GM23338 (cell line): ENCODE measurements around the gene ANKRD17. TPM values are rescaled to one million over a fixed set of nuclear protein-coding genes. Genes with fewer than 3 reads are reported as not detected.

ENCODE experiments used
- ATAC-seq: fragments of 200-7000 bp; cut with Tn5 transposase; 3 replicates; pipeline ENCODE4 v1.9.1; 2020
- DNase-seq: peaks from one replicate; pipeline ENCODE4 v3.0.0-alpha.2; 2015; ENCODE audit warnings: low spot score
- H2AFZ ChIP-seq: fragments of 200-600 bp; sonication (generic); 2 replicates; pipeline ENCODE4 v1.8.0; 2016; ENCODE audit warnings: antibody characterized with exemption, mild to moderate bottlenecking, moderate library complexity
- H3F3A ChIP-seq: fragments of 200-600 bp; sonication (generic); replicated peaks from 2 replicates; pipeline ENCODE4 v1.8.0; 2017; ENCODE audit warnings: antibody characterized with exemption, mixed run types, low read depth
- H3K27ac ChIP-seq: fragments of 200-600 bp; sonication (generic); 2 replicates; pipeline ENCODE4 v1.6.1; 2016; ENCODE audit warnings: low read depth
- H3K27me3 ChIP-seq: fragments of 200-600 bp; sonication (generic); 2 replicates; pipeline ENCODE4 v1.8.0; 2016; ENCODE audit warnings: mild to moderate bottlenecking, mixed run types, moderate library complexity; ENCODE audit not compliant: insufficient read depth
- H3K36me3 ChIP-seq: fragments of 200-600 bp; sonication (generic); 2 replicates; pipeline ENCODE4 v1.8.0; 2016; ENCODE audit warnings: mild to moderate bottlenecking; ENCODE audit not compliant: insufficient read depth
- H3K4me1 ChIP-seq: fragments of 200-600 bp; sonication (generic); 2 replicates; pipeline ENCODE4 v1.8.0; 2016; ENCODE audit warnings: mild to moderate bottlenecking, moderate library complexity; ENCODE audit not compliant: insufficient read depth
- H3K4me2 ChIP-seq: fragments of 200-600 bp; sonication (generic); 2 replicates; pipeline ENCODE4 v1.7.1; 2017; ENCODE audit warnings: mixed run types
- H3K4me3 ChIP-seq: fragments of 200-600 bp; sonication (generic); 2 replicates; pipeline ENCODE4 v1.6.1; 2016; ENCODE audit warnings: mixed run types
- H3K79me2 ChIP-seq: fragments of 200-600 bp; sonication (generic); replicated peaks from 2 replicates; pipeline ENCODE4 v1.8.0; 2017; ENCODE audit warnings: mild to moderate bottlenecking; ENCODE audit not compliant: insufficient read depth
- H3K9me2 ChIP-seq: fragments of 200-600 bp; sonication (generic); 2 replicates; pipeline ENCODE4 v1.8.0; 2017; ENCODE audit not compliant: insufficient read depth
- H4K20me1 ChIP-seq: fragments of 200-600 bp; sonication (generic); replicated peaks from 2 replicates; pipeline ENCODE4 v1.8.0; 2017; ENCODE audit warnings: mild to moderate bottlenecking; ENCODE audit not compliant: insufficient read depth
- H3K27ac Mint-ChIP-seq: 2 replicates; pipeline ENCODE4 v1.8.0; 2020; ENCODE audit warnings: inconsistent platforms, mild to moderate bottlenecking, moderate library complexity, mixed read lengths
- H3K27me3 Mint-ChIP-seq: 3 replicates; pipeline ENCODE4 v1.8.0; 2022; ENCODE audit warnings: low read depth, mild to moderate bottlenecking, moderate library complexity, mixed read lengths, inconsistent platforms; ENCODE audit not compliant: insufficient read depth, poor library complexity
- H3K36me3 Mint-ChIP-seq: 3 replicates; pipeline ENCODE4 v1.8.0; 2021; ENCODE audit warnings: low read depth, mild to moderate bottlenecking, inconsistent platforms, moderate library complexity, mixed read lengths
- H3K4me1 Mint-ChIP-seq: 3 replicates; pipeline ENCODE4 v1.8.0; 2020; ENCODE audit warnings: mild to moderate bottlenecking, inconsistent platforms, mixed read lengths
- H3K4me3 Mint-ChIP-seq: 3 replicates; pipeline ENCODE4 v1.8.0; 2021; ENCODE audit warnings: moderate library complexity, mild to moderate bottlenecking, inconsistent platforms, mixed read lengths
- H3K9me3 Mint-ChIP-seq: 3 replicates; pipeline ENCODE4 v1.8.0; 2020; ENCODE audit warnings: moderate library complexity, mild to moderate bottlenecking, inconsistent platforms, mixed read lengths
- CREB1 ChIP-seq: fragments of 250-450 bp; sonication (Bioruptor Pico); IDR thresholded peaks from 2 replicates; pipeline ENCODE4 v1.5.0; 2020; ENCODE audit warnings: low read depth, mild to moderate bottlenecking, moderate library complexity
- EZH2 ChIP-seq: fragments of 200-600 bp; sonication (generic); IDR thresholded peaks from one replicate; pipeline ENCODE4 v1.8.0; 2017; ENCODE audit warnings: antibody characterized with exemption, mild to moderate bottlenecking, low read depth; ENCODE audit not compliant: unreplicated experiment
- JUNB ChIP-seq: IDR thresholded peaks from one replicate; pipeline ENCODE4 v1.6.1; 2016; ENCODE audit warnings: antibody characterized with exemption; ENCODE audit not compliant: unreplicated experiment
- NANOG ChIP-seq: IDR thresholded peaks from 2 replicates; pipeline ENCODE4 v1.6.1; 2016; ENCODE audit warnings: antibody characterized with exemption, borderline replicate concordance
- POLR2AphosphoS5 ChIP-seq: IDR thresholded peaks from 2 replicates; pipeline ENCODE4 v1.6.1; 2016; ENCODE audit warnings: antibody characterized with exemption, low read depth
- ZNF114 ChIP-seq: fragments of 250-450 bp; sonication (Bioruptor Pico); IDR thresholded peaks from 2 replicates; pipeline ENCODE4 v1.5.0; 2020; ENCODE audit warnings: mild to moderate bottlenecking, moderate library complexity
- polyA plus RNA-seq: library from polyadenylated mRNA; unstranded; fragments of >200 nt; fragmentation: Nextera tagmentation; extraction: Ambion mirVana; gene quantifications from 2 replicates; pipeline ENCODE4 v1.2.1, GENCODE V29; 2016
- total RNA-seq: library from RNA; depleted of rRNA; stranded (reverse); fragments of >200 nt; shearing (Covaris generic); gene quantifications from 2 replicates; pipeline ENCODE4 v1.2.3, GENCODE V29; 2014
- TF ChIP-seq, protein P1 (sequence below): IDR thresholded peaks from one replicate; pipeline ENCODE4 v1.6.1; 2018; ENCODE audit warnings: antibody characterized with exemption; ENCODE audit not compliant: unreplicated experiment
- TF ChIP-seq, protein P2 (sequence below), 2 experiments: fragments of 200-600 bp in 1 of 2; sonication (generic) in 1 of 2; conservative IDR thresholded peaks; 2 replicates each; pipeline versions ENCODE4 v1.5.1 to v1.6.1; 2016 to 2017; ENCODE audit warnings: antibody characterized with exemption in 2 of 2, low read depth in 2 of 2, mild to moderate bottlenecking in 2 of 2, moderate library complexity in 1 of 2
- TF ChIP-seq, protein P3 (sequence below): IDR thresholded peaks from 2 replicates; pipeline ENCODE4 v1.6.1; 2016; ENCODE audit warnings: antibody characterized with exemption
- TF ChIP-seq, protein P4 (sequence below): fragments of 250-450 bp; sonication (Bioruptor Pico); IDR thresholded peaks from 2 replicates; pipeline ENCODE4 v1.5.0; 2020; ENCODE audit warnings: mild to moderate bottlenecking, moderate library complexity

Gene ANKRD17
- total and polyA plus RNA-seq, 2 experiments from 2014 or later, result 41.9 to 85.3 TPM

DNA sequence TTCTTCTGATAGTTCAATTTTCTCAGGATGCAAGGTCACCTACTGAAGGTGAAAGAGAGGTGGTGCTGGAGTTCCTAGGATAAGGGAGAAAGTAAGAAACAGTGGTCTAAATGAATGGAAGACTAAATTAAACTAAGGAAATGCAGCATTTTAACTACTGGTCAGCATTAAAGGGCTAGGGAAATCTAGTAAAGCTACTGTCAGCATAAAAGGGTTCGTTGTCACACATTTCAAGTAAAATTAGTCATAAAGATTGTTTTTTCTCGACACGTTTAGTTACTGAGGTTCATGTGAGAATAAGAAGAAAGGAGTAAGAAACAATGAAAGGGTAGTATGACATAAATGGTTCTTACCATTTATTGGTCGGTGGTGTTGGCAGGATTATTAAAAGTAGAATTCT, 149.1 kb downstream of the ANKRD17 start (continued):
- TF ChIP-seq, protein P1, sequence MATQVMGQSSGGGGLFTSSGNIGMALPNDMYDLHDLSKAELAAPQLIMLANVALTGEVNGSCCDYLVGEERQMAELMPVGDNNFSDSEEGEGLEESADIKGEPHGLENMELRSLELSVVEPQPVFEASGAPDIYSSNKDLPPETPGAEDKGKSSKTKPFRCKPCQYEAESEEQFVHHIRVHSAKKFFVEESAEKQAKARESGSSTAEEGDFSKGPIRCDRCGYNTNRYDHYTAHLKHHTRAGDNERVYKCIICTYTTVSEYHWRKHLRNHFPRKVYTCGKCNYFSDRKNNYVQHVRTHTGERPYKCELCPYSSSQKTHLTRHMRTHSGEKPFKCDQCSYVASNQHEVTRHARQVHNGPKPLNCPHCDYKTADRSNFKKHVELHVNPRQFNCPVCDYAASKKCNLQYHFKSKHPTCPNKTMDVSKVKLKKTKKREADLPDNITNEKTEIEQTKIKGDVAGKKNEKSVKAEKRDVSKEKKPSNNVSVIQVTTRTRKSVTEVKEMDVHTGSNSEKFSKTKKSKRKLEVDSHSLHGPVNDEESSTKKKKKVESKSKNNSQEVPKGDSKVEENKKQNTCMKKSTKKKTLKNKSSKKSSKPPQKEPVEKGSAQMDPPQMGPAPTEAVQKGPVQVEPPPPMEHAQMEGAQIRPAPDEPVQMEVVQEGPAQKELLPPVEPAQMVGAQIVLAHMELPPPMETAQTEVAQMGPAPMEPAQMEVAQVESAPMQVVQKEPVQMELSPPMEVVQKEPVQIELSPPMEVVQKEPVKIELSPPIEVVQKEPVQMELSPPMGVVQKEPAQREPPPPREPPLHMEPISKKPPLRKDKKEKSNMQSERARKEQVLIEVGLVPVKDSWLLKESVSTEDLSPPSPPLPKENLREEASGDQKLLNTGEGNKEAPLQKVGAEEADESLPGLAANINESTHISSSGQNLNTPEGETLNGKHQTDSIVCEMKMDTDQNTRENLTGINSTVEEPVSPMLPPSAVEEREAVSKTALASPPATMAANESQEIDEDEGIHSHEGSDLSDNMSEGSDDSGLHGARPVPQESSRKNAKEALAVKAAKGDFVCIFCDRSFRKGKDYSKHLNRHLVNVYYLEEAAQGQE, result no peak
- TF ChIP-seq ZNF114 (CRISPR knock-in tag) (no peak), POLR2AphosphoS5 (no peak), CREB1 (CRISPR knock-in tag) (no peak)
- TF ChIP-seq, protein P2, sequence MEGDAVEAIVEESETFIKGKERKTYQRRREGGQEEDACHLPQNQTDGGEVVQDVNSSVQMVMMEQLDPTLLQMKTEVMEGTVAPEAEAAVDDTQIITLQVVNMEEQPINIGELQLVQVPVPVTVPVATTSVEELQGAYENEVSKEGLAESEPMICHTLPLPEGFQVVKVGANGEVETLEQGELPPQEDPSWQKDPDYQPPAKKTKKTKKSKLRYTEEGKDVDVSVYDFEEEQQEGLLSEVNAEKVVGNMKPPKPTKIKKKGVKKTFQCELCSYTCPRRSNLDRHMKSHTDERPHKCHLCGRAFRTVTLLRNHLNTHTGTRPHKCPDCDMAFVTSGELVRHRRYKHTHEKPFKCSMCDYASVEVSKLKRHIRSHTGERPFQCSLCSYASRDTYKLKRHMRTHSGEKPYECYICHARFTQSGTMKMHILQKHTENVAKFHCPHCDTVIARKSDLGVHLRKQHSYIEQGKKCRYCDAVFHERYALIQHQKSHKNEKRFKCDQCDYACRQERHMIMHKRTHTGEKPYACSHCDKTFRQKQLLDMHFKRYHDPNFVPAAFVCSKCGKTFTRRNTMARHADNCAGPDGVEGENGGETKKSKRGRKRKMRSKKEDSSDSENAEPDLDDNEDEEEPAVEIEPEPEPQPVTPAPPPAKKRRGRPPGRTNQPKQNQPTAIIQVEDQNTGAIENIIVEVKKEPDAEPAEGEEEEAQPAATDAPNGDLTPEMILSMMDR (conservative IDR thresholded peaks at IDR 0.05; ENCODE audit: low read depth in 2 of 2), result no peak

DNA sequence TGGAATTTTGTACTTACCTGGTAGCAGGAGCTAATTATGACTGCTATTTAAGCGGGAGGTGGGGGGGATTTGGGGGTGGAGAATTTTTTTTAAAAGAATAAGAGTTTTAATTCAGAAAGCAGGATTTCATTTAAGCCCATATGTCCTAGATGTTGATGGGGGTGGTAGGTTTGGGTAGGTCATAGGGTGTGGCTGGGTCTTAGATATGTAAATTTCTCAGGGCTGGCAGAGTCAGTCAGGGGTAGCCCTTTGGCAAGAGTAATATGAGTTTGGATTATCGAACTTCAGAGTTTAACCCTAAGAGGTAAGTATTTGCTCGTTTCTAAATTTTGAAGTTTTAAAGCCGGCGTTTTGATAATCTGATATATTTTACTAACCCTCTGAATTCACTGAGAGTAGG, 153.9 kb downstream of the ANKRD17 start:
- Mint-ChIP-seq H3K9me3 (no peaks in the 10 kb centered on the region), H3K36me3 (peaks cover 26% of the 10 kb centered on the region), H3K27me3 (peaks cover 5% of the 10 kb centered on the region), H3K4me3 (no peak overlapping the region; the same call in 2 of the 3 replicates), H3K27ac (peak overlapping the region; percentile 90), H3K4me1 (peaks cover 19% of the 10 kb centered on the region)
- ATAC-seq (peak; percentile 64; the same call in 2 of the 3 replicates), DNase-seq (no peak)
- H3K9me2 ChIP-seq, result no peaks in the 10 kb centered on the region
- peaks cover 24% of the 10 kb centered on the region for H3K36me3 ChIP-seq
- H4K20me1 ChIP-seq, result no peaks in the 10 kb centered on the region
- no peak overlapping the region for H2AFZ ChIP-seq
- H3F3A ChIP-seq, result no peaks in the 10 kb centered on the region
- H3K27ac ChIP-seq, result peak overlapping the region; percentile 21; the same call in 1 of the 2 replicates
- H3K4me1 ChIP-seq, result peaks cover 18% of the 10 kb centered on the region
- H3K4me2 ChIP-seq, result 0 out of 2 replicates have a peak overlapping the region, but pooled peaks have one; percentile 25
- no peak overlapping the region for H3K4me3 ChIP-seq
- no peaks in the 10 kb centered on the region for H3K79me2 ChIP-seq
- no peaks in the 10 kb centered on the region for H3K27me3 ChIP-seq
- TF ChIP-seq EZH2 (no peak), NANOG (no peak), CREB1 (CRISPR knock-in tag) (no peak), JUNB (no peak)
- TF ChIP-seq, protein P3, sequence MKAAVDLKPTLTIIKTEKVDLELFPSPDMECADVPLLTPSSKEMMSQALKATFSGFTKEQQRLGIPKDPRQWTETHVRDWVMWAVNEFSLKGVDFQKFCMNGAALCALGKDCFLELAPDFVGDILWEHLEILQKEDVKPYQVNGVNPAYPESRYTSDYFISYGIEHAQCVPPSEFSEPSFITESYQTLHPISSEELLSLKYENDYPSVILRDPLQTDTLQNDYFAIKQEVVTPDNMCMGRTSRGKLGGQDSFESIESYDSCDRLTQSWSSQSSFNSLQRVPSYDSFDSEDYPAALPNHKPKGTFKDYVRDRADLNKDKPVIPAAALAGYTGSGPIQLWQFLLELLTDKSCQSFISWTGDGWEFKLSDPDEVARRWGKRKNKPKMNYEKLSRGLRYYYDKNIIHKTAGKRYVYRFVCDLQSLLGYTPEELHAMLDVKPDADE, result no peak
- TF ChIP-seq, protein P4, sequence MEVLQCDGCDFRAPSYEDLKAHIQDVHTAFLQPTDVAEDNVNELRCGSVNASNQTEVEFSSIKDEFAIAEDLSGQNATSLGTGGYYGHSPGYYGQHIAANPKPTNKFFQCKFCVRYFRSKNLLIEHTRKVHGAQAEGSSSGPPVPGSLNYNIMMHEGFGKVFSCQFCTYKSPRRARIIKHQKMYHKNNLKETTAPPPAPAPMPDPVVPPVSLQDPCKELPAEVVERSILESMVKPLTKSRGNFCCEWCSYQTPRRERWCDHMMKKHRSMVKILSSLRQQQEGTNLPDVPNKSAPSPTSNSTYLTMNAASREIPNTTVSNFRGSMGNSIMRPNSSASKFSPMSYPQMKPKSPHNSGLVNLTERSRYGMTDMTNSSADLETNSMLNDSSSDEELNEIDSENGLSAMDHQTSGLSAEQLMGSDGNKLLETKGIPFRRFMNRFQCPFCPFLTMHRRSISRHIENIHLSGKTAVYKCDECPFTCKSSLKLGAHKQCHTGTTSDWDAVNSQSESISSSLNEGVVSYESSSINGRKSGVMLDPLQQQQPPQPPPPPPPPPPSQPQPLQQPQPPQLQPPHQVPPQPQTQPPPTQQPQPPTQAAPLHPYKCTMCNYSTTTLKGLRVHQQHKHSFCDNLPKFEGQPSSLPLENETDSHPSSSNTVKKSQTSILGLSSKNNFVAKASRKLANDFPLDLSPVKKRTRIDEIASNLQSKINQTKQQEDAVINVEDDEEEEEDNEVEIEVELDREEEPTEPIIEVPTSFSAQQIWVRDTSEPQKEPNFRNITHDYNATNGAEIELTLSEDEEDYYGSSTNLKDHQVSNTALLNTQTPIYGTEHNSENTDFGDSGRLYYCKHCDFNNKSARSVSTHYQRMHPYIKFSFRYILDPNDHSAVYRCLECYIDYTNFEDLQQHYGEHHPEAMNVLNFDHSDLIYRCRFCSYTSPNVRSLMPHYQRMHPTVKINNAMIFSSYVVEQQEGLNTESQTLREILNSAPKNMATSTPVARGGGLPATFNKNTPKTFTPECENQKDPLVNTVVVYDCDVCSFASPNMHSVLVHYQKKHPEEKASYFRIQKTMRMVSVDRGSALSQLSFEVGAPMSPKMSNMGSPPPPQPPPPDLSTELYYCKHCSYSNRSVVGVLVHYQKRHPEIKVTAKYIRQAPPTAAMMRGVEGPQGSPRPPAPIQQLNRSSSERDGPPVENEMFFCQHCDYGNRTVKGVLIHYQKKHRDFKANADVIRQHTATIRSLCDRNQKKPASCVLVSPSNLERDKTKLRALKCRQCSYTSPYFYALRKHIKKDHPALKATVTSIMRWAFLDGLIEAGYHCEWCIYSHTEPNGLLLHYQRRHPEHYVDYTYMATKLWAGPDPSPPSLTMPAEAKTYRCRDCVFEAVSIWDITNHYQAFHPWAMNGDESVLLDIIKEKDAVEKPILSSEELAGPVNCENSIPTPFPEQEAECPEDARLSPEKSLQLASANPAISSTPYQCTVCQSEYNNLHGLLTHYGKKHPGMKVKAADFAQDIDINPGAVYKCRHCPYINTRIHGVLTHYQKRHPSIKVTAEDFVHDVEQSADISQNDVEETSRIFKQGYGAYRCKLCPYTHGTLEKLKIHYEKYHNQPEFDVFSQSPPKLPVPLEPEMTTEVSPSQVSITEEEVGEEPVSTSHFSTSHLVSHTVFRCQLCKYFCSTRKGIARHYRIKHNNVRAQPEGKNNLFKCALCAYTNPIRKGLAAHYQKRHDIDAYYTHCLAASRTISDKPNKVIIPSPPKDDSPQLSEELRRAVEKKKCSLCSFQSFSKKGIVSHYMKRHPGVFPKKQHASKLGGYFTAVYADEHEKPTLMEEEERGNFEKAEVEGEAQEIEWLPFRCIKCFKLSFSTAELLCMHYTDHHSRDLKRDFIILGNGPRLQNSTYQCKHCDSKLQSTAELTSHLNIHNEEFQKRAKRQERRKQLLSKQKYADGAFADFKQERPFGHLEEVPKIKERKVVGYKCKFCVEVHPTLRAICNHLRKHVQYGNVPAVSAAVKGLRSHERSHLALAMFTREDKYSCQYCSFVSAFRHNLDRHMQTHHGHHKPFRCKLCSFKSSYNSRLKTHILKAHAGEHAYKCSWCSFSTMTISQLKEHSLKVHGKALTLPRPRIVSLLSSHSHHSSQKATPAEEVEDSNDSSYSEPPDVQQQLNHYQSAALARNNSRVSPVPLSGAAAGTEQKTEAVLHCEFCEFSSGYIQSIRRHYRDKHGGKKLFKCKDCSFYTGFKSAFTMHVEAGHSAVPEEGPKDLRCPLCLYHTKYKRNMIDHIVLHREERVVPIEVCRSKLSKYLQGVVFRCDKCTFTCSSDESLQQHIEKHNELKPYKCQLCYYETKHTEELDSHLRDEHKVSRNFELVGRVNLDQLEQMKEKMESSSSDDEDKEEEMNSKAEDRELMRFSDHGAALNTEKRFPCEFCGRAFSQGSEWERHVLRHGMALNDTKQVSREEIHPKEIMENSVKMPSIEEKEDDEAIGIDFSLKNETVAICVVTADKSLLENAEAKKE (CRISPR knock-in tag), result no peak
- TF ChIP-seq, protein P2 (conservative IDR thresholded peaks at IDR 0.05; ENCODE audit: low read depth in 2 of 2), result no peak
